PC-9 (cell line): ENCODE results near the gene KIF5B.

Experiments
- EZH2 ChIP-seq: fragments of 200-600 bp; sonication (generic); IDR thresholded peaks from 2 replicates; pipeline ENCODE4 v1.8.0; 2017; ENCODE audit warnings: antibody characterized with exemption, low read depth
- TF ChIP-seq, protein P1 (sequence below): fragments of 200-600 bp; sonication (generic); conservative IDR thresholded peaks from 2 replicates; pipeline ENCODE4 v1.6.1; 2017; ENCODE audit warnings: mixed run types, antibody characterized with exemption, mild to moderate bottlenecking, moderate library complexity

DNA sequence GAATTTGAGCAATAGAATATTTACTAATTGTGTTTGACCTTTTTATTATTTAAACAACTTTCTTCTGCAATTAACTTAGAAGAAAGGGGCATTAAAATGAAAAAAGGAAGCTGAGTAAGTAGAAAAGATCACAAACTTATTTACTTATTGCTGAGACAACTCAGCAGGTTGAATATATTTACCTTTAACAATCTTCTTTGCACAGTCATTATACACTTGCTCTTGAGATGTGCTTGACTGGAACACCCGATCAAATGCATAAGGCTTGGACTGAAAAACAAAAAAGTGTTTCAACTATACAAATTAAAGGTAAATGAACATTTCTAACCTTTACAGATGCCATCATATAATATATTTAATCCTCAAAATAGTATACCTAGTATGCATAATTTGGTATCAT is 7.9 kb downstream of the KIF5B start:
- TF ChIP-seq, protein P1, sequence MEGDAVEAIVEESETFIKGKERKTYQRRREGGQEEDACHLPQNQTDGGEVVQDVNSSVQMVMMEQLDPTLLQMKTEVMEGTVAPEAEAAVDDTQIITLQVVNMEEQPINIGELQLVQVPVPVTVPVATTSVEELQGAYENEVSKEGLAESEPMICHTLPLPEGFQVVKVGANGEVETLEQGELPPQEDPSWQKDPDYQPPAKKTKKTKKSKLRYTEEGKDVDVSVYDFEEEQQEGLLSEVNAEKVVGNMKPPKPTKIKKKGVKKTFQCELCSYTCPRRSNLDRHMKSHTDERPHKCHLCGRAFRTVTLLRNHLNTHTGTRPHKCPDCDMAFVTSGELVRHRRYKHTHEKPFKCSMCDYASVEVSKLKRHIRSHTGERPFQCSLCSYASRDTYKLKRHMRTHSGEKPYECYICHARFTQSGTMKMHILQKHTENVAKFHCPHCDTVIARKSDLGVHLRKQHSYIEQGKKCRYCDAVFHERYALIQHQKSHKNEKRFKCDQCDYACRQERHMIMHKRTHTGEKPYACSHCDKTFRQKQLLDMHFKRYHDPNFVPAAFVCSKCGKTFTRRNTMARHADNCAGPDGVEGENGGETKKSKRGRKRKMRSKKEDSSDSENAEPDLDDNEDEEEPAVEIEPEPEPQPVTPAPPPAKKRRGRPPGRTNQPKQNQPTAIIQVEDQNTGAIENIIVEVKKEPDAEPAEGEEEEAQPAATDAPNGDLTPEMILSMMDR, result no peak
- no peak for TF ChIP-seq EZH2
